Epithelial cell of esophagus (primary cell): ENCODE measurements around the gene ACTG1.

Experiments
- DNase-seq: peaks from one replicate; pipeline ENCODE4 v3.0.0; 2010; ENCODE audit warnings: low read depth
- H3K4me3 ChIP-seq: 2 replicates; pipeline ENCODE4 v1.5.1; 2011; ENCODE audit warnings: mild to moderate bottlenecking, low read length, control low read depth
- TF ChIP-seq, protein P1 (sequence below): IDR thresholded peaks from 2 replicates; pipeline ENCODE4 v1.5.1; 2011; ENCODE audit warnings: low read depth, mild to moderate bottlenecking, low read length, control low read depth, inconsistent platforms; ENCODE audit not compliant: insufficient read depth; ENCODE audit errors: missing control alignments

Gene ACTG1

DNA sequence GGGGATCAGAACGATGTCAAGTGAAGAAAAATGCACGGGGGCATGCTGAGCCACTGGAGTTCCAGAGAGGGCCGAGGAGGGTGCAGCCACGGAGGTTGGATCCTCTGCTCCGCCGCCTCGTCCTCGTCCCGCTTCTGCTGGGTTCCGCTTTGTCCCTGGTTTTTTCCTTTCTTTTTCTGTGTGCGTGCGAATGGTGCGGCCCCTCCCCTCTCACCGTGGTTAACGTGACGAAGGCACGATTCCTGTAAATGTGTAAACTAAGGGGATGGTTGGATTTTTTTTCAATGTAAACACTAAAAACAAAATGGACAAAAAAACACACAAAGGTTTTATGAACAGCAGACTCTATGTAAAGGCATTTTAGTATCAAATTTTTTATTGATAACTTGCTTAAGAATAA is 46.7 kb downstream of the ACTG1 start:
- H3K4me3 ChIP-seq: no peak overlapping the region
- TF ChIP-seq, protein P1, sequence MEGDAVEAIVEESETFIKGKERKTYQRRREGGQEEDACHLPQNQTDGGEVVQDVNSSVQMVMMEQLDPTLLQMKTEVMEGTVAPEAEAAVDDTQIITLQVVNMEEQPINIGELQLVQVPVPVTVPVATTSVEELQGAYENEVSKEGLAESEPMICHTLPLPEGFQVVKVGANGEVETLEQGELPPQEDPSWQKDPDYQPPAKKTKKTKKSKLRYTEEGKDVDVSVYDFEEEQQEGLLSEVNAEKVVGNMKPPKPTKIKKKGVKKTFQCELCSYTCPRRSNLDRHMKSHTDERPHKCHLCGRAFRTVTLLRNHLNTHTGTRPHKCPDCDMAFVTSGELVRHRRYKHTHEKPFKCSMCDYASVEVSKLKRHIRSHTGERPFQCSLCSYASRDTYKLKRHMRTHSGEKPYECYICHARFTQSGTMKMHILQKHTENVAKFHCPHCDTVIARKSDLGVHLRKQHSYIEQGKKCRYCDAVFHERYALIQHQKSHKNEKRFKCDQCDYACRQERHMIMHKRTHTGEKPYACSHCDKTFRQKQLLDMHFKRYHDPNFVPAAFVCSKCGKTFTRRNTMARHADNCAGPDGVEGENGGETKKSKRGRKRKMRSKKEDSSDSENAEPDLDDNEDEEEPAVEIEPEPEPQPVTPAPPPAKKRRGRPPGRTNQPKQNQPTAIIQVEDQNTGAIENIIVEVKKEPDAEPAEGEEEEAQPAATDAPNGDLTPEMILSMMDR: no peak
- no peak for DNase-seq

DNA sequence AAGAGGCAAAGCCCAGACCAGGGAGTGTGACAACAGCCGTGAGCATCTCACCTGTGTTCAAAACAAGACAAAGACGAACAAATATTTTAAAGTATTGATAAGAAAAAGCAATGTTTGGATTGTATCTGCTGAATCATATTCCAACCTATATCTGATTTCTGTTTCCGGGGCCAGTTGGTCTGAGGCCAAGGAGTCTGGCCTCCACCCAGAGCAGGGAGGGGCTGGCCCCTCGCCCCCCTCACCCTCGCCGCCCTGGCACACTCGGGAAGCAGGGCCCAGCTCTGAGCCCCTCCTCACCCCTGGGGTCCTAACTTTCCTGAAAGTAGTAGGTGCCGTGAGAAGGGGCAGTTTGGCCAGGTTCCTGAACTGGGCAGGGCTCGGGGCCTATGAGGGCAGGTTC is 48.0 kb downstream of the ACTG1 start:
- no peak for DNase-seq
- H3K4me3 ChIP-seq: no peak overlapping the region
- TF ChIP-seq, protein P1: no peak

DNA sequence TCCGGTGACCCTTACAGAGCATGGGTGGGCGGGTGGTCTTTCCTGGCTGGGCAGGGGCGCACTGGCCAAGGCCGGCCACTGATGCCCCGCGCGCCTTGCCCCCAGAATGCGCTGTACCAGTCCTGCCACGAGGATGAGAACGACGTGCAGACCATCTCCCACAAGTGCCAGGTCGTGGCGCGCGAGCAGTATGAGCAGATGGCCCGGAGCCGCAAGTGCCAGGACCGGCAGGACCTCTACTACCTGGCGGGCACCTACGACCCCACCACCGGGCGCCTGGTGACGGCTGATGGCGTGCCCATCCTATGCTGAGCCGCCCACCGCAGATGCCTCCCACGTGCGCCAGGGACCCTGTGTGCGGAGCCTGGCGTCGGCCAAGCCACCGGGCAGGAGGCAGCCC is 49.1 kb downstream of the ACTG1 start:
- TF ChIP-seq, protein P1: no peak
- H3K4me3 ChIP-seq: no peak overlapping the region
- DNase-seq: no peak

DNA sequence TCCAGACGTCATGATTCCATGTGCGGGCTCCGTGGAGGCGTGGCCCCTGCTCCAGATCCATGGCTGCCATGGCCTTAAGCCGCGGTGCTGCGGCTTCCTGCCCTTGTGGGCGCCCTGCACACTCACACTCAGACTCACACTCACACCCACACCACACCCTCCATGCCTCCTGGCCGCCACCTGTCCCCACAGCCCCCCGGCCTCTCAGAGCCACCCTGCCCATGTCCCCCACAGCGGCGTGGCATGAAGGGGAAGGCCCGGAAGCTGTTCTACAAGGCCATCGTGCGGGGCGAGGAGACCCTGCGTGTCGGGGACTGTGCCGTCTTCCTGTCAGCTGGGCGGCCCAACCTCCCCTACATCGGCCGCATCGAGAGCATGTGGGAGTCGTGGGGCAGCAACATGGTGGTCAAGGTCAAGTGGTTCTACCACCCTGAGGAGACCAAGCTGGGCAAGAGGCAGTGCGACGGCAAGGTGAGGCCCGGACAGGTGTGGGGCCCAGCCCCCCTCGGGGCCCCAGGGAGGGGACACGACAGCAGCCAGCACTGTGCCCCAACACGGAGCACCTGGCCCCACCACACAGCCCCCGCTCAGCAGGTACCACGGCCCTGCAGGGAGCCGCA is 50.0 kb downstream of the ACTG1 start:
- DNase-seq: no peak
- H3K4me3 ChIP-seq: no peak overlapping the region
- TF ChIP-seq, protein P1: no peak

DNA sequence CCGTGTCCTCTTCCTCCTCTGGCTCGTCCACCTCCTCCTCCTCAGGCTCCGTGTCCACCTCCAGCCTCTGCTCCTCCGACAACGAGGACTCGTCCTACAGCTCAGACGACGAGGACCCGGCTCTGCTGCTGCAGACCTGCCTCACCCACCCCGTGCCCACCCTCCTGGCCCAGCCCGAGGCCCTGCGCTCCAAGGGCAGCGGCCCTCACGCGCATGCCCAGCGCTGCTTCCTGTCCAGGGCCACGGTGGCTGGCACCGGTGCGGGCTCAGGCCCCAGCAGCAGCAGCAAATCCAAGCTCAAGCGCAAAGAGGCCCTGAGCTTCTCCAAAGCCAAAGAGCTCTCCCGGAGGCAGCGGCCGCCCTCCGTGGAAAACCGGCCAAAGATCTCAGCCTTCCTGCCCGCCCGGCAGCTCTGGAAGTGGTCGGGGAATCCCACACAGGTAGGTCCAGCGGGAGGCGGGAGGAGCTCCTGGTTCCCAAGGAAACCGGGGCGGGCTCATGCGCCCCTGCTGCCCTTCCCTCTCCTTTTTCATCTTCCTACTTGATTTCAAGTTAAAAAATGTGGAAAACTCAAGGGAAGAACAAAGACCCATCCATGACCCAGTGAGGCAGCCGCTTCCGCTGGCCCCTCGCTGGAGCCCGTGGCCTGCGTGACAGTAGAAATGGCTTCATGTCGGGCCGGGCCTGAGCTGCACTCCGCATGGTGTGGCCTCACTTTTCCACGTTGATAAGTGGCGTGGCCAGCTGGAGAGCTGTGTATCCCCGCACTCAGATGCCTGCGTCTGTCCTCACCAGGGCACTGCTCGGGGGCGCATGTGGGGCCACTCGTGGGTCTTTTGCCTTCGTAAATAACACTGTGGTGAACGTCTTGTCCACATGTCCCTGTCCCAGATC is 50.7 kb downstream of the ACTG1 start:
- no peak overlapping the region for H3K4me3 ChIP-seq
- TF ChIP-seq, protein P1: no peak
- DNase-seq: no peak

DNA sequence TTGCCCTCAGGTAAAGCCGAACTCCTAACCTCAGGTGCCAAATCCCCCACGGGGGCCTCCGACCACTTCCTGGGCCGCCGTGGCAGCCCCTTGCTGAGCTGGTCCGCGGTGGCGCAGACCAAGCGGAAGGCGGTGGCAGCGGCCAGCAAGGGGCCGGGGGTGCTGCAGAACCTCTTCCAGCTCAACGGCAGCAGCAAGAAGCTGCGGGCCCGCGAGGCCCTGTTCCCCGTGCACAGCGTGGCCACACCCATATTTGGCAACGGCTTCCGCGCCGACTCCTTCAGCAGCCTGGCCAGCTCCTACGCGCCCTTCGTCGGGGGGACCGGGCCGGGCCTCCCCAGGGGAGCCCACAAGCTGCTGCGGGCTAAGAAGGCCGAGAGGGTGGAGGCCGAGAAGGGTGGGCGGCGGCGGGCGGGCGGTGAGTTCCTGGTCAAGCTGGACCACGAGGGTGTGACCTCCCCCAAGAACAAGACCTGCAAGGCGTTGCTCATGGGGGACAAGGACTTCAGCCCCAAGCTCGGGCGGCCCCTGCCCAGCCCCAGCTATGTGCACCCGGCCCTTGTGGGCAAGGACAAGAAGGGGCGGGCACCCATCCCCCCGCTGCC is 51.6 kb downstream of the ACTG1 start:
- no peak overlapping the region for H3K4me3 ChIP-seq
- peak; percentile 48 for DNase-seq
- TF ChIP-seq, protein P1: no peak
